SKM-1 treated with dmso at 0.1 percent for 144 hours (cell line): ENCODE measurements around the gene DMXL2.
A peak's percentile ranks its signal among the peaks of the same experiment; 100 is the strongest.
"Not testable (repeated sequence)": the region's sequence is repeated elsewhere in the genome, so short reads cannot be mapped to it uniquely, and the experiment has no call there.

Experiments
- DNase-seq: peaks from one replicate; lab custom pipeline; 2025; ENCODE audit not compliant: unreplicated experiment; lab: John Stamatoyannopoulos, UW

DMXL2 gene

GRCh38 chr15:51576286-51576850 lies 46.2 kb downstream of the DMXL2 start:
- DNase-seq: no peak

GRCh38 chr15:51575775-51576174 lies 46.8 kb downstream of the DMXL2 start:
- no peak for DNase-seq

- not testable (repeated sequence) for DNase-seq
Observed at GRCh38 chr15:51573352-51573751, 49.2 kb downstream of the DMXL2 start.

DNA sequence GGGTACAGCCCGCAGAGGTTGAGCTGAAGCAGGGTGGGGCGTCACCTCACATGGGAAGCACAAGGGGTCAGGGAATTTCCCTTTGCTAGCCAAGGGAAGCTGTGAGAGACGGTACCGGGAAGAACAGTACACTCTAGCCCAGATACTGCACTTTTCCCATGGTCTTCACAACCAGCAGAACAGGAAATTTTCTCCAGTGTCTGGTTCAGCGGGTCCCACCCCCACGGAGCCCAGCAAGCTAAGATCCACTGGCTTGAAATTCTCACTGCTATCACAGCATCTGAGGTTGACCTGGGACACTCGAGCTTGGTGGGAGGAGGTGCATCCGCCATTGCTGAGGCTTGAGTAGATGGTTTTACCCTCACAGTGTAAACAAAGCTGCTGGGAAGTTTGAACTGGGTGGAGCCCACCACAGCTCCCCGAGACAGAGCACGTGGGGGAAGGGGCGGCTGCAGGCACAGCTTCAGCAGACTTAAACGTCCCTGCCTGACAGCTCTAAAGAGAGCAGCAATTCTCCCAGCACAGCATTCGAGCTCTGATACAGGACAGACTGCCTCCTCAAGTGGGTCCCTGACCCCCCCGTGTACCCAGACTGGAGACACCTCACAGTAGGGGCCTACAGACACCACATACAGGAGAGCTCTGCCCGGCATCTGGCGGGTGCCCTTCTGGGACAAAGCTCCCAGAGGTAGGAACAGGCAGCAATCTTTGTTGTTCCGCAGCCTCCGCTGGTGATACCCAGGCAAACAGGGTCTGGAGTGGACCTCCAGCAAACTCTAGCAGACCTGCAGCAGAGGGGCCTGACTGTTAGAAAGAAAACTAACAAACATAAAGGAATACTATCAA lies 53.4 kb downstream of the DMXL2 start:
- not testable (repeated sequence) for DNase-seq

- no peak for DNase-seq
Observed at GRCh38 chr15:51561271-51561670, 61.3 kb downstream of the DMXL2 start.

GRCh38 chr15:51558876-51559275 lies 63.7 kb downstream of the DMXL2 start:
- no peak for DNase-seq

DNA sequence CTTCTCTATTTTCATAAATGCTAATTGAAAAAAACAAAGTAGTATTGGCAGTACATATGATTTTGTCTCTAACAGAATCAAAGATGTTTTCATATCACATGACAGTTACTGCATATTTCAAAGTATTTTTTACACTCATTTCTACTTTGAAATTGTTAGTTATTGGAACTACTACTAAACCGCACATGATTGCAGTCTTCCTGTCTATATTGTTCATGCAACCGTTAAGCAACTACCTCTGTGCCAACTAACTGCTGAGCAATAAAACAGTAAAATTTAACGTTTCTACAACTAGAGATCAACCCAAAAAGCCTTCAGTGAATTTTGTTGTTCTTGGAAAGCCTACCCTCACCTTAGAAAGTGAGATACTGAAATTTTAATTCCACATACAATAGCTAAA lies 64.2 kb downstream of the DMXL2 start:
- peak; percentile 68 for DNase-seq

GRCh38 chr15:51550841-51551240 lies 71.7 kb downstream of the DMXL2 start:
- no peak for DNase-seq

DNA sequence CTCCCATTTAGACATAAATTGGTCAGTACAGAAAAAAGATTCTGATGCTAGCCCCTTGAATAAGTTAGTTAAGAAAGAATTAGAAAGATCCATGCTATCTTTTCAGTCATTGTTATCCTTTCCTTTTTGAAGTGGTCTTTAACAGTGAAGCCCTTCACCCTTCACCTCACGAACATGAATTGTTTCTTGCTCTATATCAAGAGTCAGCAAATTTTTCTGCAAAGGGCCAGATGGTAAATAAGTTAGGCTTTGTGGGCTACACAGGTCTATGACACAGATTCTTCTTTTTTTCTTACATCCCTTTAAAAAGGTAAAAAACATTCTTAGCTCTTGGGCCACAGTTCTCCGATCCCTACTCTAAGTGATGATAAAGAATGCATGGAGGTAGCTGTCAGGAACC lies 74.9 kb downstream of the DMXL2 start:
- no peak for DNase-seq

DNA sequence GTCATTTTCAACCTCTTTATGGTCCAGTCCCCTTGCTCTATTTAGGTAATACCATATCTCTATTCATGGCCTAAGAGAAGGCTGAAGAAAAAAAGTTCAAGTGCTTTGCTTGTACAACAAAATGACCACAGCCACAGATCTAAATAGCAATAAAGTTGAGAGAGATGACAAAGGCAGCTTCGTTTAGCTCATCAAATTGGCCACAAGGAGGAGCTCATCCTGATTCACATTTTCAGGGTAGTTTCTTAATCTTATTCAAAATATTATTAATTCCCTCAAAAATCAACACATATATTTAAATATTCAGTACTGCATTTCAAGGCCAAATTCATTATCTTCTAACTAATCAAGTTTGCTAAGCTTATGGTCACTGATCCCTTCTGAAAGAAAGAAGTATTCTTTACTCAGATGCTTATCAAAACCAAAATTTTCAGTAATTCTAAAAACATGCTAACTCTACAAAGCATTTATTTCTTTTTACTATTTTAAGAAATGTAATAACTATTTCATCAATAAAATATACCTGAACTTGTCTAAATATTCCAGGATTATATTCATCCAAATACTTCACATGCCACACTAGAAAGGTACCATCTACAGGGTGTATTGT lies 85.5 kb downstream of the DMXL2 start:
- DNase-seq: peak; percentile 11

DNA sequence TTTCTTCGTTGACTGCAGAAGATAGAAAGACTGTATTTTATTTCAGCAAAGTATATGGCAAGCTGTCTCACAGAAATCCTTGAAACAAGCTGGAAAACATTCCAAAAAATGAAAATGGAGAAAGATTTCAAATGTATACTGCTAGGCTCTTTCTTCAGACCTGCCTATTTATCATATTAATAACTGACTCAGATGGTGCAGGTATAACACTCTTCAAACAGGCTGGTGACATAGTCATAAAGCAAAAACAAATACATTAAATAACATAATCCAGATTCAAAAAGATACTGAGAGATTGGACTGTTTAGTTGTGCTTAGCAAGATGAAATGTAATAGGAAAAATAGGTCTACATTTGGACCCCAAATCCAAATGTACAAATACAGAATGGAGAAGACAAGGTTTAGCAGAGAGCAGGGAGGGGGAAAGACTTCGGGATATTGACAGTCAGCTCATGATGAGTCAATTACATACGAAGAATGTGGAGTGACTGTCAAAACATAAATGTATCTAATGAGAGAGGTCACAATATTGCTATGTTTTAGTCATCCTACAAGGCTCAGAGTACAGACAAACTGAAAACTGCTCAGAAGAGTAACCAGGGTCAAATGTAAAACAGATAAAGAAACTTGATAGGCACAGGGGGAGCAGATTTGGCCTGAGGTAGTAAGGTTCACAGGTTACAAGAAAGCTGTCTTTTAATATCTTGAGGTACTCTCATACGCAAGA lies 88.7 kb downstream of the DMXL2 start:
- no peak for DNase-seq

DNA sequence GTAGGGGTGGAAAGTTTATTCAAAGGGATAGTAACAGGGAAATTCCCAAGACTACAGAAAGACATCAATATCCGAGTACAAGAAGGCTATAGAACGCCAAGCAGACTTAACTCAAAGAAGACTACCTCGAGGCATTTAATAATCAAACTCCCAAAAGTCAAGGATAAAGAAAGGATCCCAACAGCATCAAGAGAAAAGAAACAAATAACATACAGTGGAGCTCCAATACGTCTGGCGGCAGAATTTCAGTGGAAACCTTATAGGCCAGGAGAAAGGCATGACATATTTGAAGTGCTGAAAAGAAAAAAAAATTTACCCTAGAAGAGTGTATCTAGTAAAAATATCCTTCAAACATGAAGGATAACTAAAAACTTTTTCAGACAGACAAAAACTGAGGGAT lies 95.6 kb downstream of the DMXL2 start:
- DNase-seq: no peak

- DNase-seq: no peak
Observed at GRCh38 chr15:51524376-51524775, 98.2 kb downstream of the DMXL2 start.

DNA sequence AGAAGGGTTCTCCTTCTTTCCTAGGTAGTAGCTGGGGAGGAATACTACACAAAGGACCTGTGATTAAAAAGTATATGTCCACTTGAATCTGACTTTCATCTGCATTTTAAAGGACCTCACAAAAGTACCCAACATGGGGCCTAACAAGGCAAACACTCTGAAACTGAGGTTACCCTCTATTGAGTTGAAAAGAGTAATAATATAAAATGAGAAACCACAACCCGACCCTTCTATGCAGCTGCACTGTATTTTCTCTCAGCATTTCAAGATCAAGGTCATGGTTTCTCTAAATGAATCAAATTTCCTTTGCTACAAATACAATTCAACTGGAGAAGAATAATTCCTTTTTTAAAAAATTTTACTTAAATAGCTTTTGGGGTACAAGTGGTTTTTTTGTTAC lies 106.3 kb downstream of the DMXL2 start:
- DNase-seq: no peak

GRCh38 chr15:51505251-51505650 lies 117.3 kb downstream of the DMXL2 start:
- DNase-seq: no peak

- DNase-seq: no peak
Observed at GRCh38 chr15:51503003-51503402, 119.6 kb downstream of the DMXL2 start.

GRCh38 chr15:51499379-51499976 lies 123.1 kb downstream of the DMXL2 start:
- DNase-seq: peak; percentile 3

DNA sequence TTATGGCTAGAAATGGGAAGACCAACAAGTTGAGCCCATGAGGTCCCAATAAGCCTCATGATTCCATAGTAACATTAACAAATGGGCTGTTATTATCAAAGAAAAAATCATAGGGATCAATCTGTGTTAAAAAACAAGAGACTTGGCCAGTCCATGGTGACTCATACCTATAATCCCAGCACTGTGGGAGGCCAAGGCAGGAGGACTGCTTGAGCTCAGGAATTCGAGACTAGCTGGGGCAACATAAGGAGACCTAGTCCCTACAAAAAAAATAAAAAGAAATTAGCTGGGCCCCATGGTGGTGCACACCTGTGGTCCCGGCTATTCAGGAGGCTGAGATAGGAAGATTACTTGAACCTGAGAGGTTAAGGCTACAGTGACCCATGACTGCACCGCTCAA lies 124.8 kb downstream of the DMXL2 start:
- no peak for DNase-seq

DNA sequence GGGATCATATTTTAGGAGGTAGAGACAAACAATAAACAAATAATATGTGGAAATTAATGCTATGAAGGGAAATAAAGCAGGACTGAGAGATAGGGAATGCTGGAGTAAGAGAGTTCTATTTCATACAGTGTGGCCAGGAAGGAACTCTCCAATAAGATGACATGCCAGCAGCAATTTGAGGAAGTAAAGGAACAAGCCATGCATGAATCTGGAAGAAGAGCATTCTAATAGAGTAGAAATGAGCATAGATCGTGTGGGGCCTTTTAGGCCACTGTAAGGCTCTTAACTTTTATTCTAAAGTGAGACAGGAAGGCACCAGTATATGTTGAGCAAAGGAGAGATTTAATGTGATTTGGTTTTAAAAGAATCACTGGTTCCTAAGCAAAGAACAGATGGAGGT lies 126.3 kb downstream of the DMXL2 start:
- peak; percentile 10 for DNase-seq

GRCh38 chr15:51494411-51495314 lies 127.9 kb downstream of the DMXL2 start:
- DNase-seq: no peak
